ENCODE data around the gene PDE6A. TPM values are rescaled to one million over a fixed set of nuclear protein-coding genes. Genes with fewer than 3 reads are reported as not detected.
"Not testable (repeated sequence)": the region's sequence is repeated elsewhere in the genome, so short reads cannot be mapped to it uniquely, and the experiment has no call there.

PDE6A gene
- total RNA-seq, 1 donor from 2014 or later: not detected

GRCh38 chr5:149886060-149886459 is 58.5 kb downstream of the PDE6A start:
- Histone ChIP-seq H3K9me3 (ENCODE audit: control insufficient read depth in 3 of 3, low read length in 3 of 3) (no peaks in the 10 kb centered on the region), H3K4me1 (ENCODE audit: control insufficient read depth in 3 of 3, insufficient read depth in 3 of 3, low read length in 3 of 3) (peaks cover 0 to 5% (median 4%) of the 10 kb centered on the region in 3 donors), H3K4me3 (ENCODE audit: low read length in 3 of 3) (no peak overlapping the region), H3K27ac (ENCODE audit: low read depth, low read length) (no peak overlapping the region), H3K9ac (ENCODE audit: low read depth in 1 of 3, low read length in 3 of 3) (no peak overlapping the region), H3K27me3 (ENCODE audit: control insufficient read depth in 3 of 3, insufficient read depth in 3 of 3, low read length in 3 of 3) (no peaks in the 10 kb centered on the region), H3K36me3 (ENCODE audit: control insufficient read depth in 3 of 3, insufficient read depth in 3 of 3, low read length in 3 of 3) (no peaks in the 10 kb centered on the region)

- Histone ChIP-seq H3K27ac (ENCODE audit: low read depth, low read length) (no peak overlapping the region), H3K36me3 (ENCODE audit: control insufficient read depth in 3 of 3, insufficient read depth in 3 of 3, low read length in 3 of 3) (no peaks in the 10 kb centered on the region), H3K4me1 (ENCODE audit: control insufficient read depth in 3 of 3, insufficient read depth in 3 of 3, low read length in 3 of 3) (peaks cover 0 to 5% (median 4%) of the 10 kb centered on the region in 3 donors), H3K9me3 (ENCODE audit: control insufficient read depth in 3 of 3, low read length in 3 of 3) (no peaks in the 10 kb centered on the region), H3K4me3 (ENCODE audit: low read length in 3 of 3) (no peak overlapping the region), H3K27me3 (ENCODE audit: control insufficient read depth in 3 of 3, insufficient read depth in 3 of 3, low read length in 3 of 3) (no peaks in the 10 kb centered on the region), H3K9ac (ENCODE audit: low read depth in 1 of 3, low read length in 3 of 3) (no peak overlapping the region)
These were observed 59.1 kb downstream of the PDE6A start for GRCh38 chr5:149885513-149885912.

DNA sequence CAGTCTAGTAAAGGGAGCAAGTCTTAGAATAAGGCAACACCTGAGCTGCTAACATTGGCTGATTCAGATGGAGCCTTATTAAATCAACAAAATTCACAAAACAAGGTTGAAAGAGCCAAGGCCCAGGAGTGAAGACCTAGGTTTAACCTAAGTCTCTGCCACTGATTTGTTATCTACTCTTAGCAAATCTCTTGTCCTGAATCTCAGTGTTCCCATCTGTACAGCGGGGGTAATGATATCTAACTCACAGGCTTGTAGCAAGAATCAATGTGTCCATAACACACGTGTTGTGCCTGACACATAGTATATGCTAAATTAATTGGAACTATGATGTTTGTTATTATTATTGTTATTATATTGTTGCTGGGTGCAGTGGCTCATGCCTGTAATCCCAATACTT is 61.0 kb downstream of the PDE6A start:
- H3K4me3 ChIP-seq (ENCODE audit: low read length in 3 of 3): no peak overlapping the region
- no peaks in the 10 kb centered on the region for H3K36me3 ChIP-seq (ENCODE audit: control insufficient read depth in 3 of 3, insufficient read depth in 3 of 3, low read length in 3 of 3)
- no peaks in the 10 kb centered on the region for H3K9me3 ChIP-seq (ENCODE audit: control insufficient read depth in 3 of 3, low read length in 3 of 3)
- no peak overlapping the region for H3K9ac ChIP-seq (ENCODE audit: low read depth in 1 of 3, low read length in 3 of 3)
- peaks cover 0 to 5% (median 4%) of the 10 kb centered on the region in 3 donors for H3K4me1 ChIP-seq (ENCODE audit: control insufficient read depth in 3 of 3, insufficient read depth in 3 of 3, low read length in 3 of 3)
- no peak overlapping the region for H3K27ac ChIP-seq (ENCODE audit: low read depth, low read length)
- no peaks in the 10 kb centered on the region for H3K27me3 ChIP-seq (ENCODE audit: control insufficient read depth in 3 of 3, insufficient read depth in 3 of 3, low read length in 3 of 3)

- not testable (repeated sequence) for H3K9me3 ChIP-seq (ENCODE audit: control insufficient read depth in 3 of 3, low read length in 3 of 3); H3K4me1 ChIP-seq (ENCODE audit: control insufficient read depth in 3 of 3, insufficient read depth in 3 of 3, low read length in 3 of 3); H3K27me3 ChIP-seq (ENCODE audit: control insufficient read depth in 3 of 3, insufficient read depth in 3 of 3, low read length in 3 of 3); H3K36me3 ChIP-seq (ENCODE audit: control insufficient read depth in 3 of 3, insufficient read depth in 3 of 3, low read length in 3 of 3); H3K27ac ChIP-seq (ENCODE audit: low read depth, low read length); H3K9ac ChIP-seq (ENCODE audit: low read depth in 1 of 3, low read length in 3 of 3); H3K4me3 ChIP-seq (ENCODE audit: low read length in 3 of 3)
These were observed 62.0 kb downstream of the PDE6A start for GRCh38 chr5:149882633-149883032.

GRCh38 chr5:149881874-149882273 is 62.7 kb downstream of the PDE6A start:
- H3K9me3 ChIP-seq (ENCODE audit: control insufficient read depth in 3 of 3, low read length in 3 of 3): no peaks in the 10 kb centered on the region
- H3K4me1 ChIP-seq (ENCODE audit: control insufficient read depth in 3 of 3, insufficient read depth in 3 of 3, low read length in 3 of 3): no peaks in the 10 kb centered on the region
- no peak overlapping the region for H3K4me3 ChIP-seq (ENCODE audit: low read length in 3 of 3)
- no peak overlapping the region for H3K9ac ChIP-seq (ENCODE audit: low read depth in 1 of 3, low read length in 3 of 3)
- no peaks in the 10 kb centered on the region for H3K27me3 ChIP-seq (ENCODE audit: control insufficient read depth in 3 of 3, insufficient read depth in 3 of 3, low read length in 3 of 3)
- no peaks in the 10 kb centered on the region for H3K36me3 ChIP-seq (ENCODE audit: control insufficient read depth in 3 of 3, insufficient read depth in 3 of 3, low read length in 3 of 3)
- H3K27ac ChIP-seq (ENCODE audit: low read depth, low read length): no peak overlapping the region

DNA sequence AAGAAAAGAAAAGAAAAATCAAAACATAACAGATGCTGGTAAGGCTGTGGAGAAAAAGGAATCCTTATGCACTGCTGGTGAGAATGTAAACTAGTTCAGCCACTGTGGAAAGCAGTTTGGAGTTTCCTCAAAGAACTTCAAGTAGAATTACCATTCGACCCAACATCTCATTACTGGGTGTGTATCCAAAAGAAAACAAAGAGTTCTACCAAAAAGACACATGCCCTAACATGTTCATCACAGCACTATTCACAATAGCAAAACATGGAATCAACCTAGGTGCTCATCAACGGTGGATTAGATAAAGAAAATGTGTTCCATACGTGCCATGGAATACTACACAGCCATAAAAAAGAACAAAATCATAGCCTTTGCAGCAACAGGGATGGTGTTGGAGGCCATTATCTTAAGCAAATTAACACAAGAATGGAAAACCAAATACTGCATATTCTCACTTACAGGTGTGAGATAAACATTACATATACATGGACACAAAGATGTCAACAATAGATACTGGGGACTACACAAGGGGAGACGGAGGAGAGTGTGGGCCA is 63.4 kb downstream of the PDE6A start:
- H3K36me3 ChIP-seq (ENCODE audit: control insufficient read depth in 3 of 3, insufficient read depth in 3 of 3, low read length in 3 of 3): no peaks in the 10 kb centered on the region
- no peak overlapping the region for H3K9ac ChIP-seq (ENCODE audit: low read depth in 1 of 3, low read length in 3 of 3)
- no peaks in the 10 kb centered on the region for H3K4me1 ChIP-seq (ENCODE audit: control insufficient read depth in 3 of 3, insufficient read depth in 3 of 3, low read length in 3 of 3)
- no peak overlapping the region for H3K4me3 ChIP-seq (ENCODE audit: low read length in 3 of 3)
- H3K27me3 ChIP-seq (ENCODE audit: control insufficient read depth in 3 of 3, insufficient read depth in 3 of 3, low read length in 3 of 3): no peaks in the 10 kb centered on the region
- no peak overlapping the region for H3K27ac ChIP-seq (ENCODE audit: low read depth, low read length)
- no peaks in the 10 kb centered on the region for H3K9me3 ChIP-seq (ENCODE audit: control insufficient read depth in 3 of 3, low read length in 3 of 3)

- not testable (repeated sequence) for H3K27me3 ChIP-seq (ENCODE audit: control insufficient read depth in 3 of 3, insufficient read depth in 3 of 3, low read length in 3 of 3); H3K9ac ChIP-seq (ENCODE audit: low read depth in 1 of 3, low read length in 3 of 3); H3K4me3 ChIP-seq (ENCODE audit: low read length in 3 of 3); H3K36me3 ChIP-seq (ENCODE audit: control insufficient read depth in 3 of 3, insufficient read depth in 3 of 3, low read length in 3 of 3); H3K9me3 ChIP-seq (ENCODE audit: control insufficient read depth in 3 of 3, low read length in 3 of 3); H3K27ac ChIP-seq (ENCODE audit: low read depth, low read length); H3K4me1 ChIP-seq (ENCODE audit: control insufficient read depth in 3 of 3, insufficient read depth in 3 of 3, low read length in 3 of 3)
These were observed 65.0 kb downstream of the PDE6A start for GRCh38 chr5:149879593-149879992.

DNA sequence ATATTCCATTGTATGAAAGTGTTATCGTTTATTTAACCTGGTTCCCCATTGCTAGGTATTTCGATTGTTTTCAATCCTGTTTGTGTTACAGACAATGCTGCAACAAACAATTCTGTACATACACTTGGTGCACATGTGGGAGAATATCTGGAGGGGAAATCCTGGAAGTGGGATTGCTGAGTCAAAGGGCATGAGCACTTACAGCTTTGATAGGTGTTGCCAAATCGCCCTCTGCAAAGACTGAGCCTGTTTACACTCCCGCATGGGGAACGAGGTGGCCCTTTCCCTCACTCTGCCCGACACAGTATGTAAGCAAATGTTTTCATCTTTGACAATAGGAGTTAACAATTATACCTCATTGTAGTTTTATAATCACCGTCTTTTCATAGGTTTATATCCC is 66.2 kb downstream of the PDE6A start:
- H3K4me3 ChIP-seq (ENCODE audit: low read length in 3 of 3): no peak overlapping the region
- no peaks in the 10 kb centered on the region for H3K9me3 ChIP-seq (ENCODE audit: control insufficient read depth in 3 of 3, low read length in 3 of 3)
- no peak overlapping the region for H3K9ac ChIP-seq (ENCODE audit: low read depth in 1 of 3, low read length in 3 of 3)
- H3K27ac ChIP-seq (ENCODE audit: low read depth, low read length): no peak overlapping the region
- H3K27me3 ChIP-seq (ENCODE audit: control insufficient read depth in 3 of 3, insufficient read depth in 3 of 3, low read length in 3 of 3): no peaks in the 10 kb centered on the region
- H3K4me1 ChIP-seq (ENCODE audit: control insufficient read depth in 3 of 3, insufficient read depth in 3 of 3, low read length in 3 of 3): no peaks in the 10 kb centered on the region
- H3K36me3 ChIP-seq (ENCODE audit: control insufficient read depth in 3 of 3, insufficient read depth in 3 of 3, low read length in 3 of 3): no peaks in the 10 kb centered on the region

GRCh38 chr5:149873896-149874295 is 70.7 kb downstream of the PDE6A start:
- H3K27ac ChIP-seq (ENCODE audit: low read depth, low read length): no peak overlapping the region
- H3K27me3 ChIP-seq (ENCODE audit: control insufficient read depth in 3 of 3, insufficient read depth in 3 of 3, low read length in 3 of 3): no peaks in the 10 kb centered on the region
- no peak overlapping the region for H3K9ac ChIP-seq (ENCODE audit: low read depth in 1 of 3, low read length in 3 of 3)
- H3K4me1 ChIP-seq (ENCODE audit: control insufficient read depth in 3 of 3, insufficient read depth in 3 of 3, low read length in 3 of 3): peaks cover 3 to 13% (median 4%) of the 10 kb centered on the region in 3 donors
- H3K4me3 ChIP-seq (ENCODE audit: low read length in 3 of 3): no peak overlapping the region
- H3K9me3 ChIP-seq (ENCODE audit: control insufficient read depth in 3 of 3, low read length in 3 of 3): no peaks in the 10 kb centered on the region
- no peaks in the 10 kb centered on the region for H3K36me3 ChIP-seq (ENCODE audit: control insufficient read depth in 3 of 3, insufficient read depth in 3 of 3, low read length in 3 of 3)

DNA sequence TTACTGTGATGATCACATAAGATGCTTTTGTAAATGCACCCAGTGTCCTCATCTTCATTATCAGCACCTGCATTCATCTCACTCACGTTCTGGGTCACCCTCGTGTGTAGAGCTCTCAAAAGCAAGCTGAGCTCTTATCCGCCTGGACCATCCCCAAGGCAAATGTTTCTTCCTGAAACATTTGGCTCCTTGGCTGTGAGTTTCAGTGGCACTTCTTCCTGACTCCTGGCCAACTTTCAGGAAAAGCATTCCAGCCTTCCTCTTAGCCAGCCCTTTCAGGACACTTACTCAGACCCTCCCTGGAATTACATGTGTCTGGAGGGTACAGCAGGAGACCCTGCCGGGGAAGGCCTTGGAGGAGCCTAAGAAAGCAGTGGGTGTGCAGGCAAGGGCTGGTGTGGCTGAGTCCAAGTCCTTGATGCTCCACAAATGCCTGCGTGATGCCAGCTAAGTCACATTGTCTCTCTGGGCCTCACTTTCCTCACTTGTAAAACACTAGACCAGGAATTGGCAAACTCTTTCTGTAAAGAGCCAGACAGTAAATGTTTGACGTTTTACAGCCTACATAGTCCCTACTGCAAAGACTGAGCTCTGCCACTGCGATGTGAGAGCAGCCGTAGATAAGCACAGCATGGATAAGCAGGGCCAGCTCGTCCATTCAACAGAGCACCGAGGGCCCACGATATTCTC is 72.1 kb downstream of the PDE6A start:
- no peaks in the 10 kb centered on the region for H3K9me3 ChIP-seq (ENCODE audit: control insufficient read depth in 3 of 3, low read length in 3 of 3)
- no peaks in the 10 kb centered on the region for H3K27me3 ChIP-seq (ENCODE audit: control insufficient read depth in 3 of 3, insufficient read depth in 3 of 3, low read length in 3 of 3)
- H3K27ac ChIP-seq (ENCODE audit: low read depth, low read length): no peak overlapping the region
- H3K4me1 ChIP-seq (ENCODE audit: control insufficient read depth in 3 of 3, insufficient read depth in 3 of 3, low read length in 3 of 3): peaks cover 3 to 13% (median 4%) of the 10 kb centered on the region in 3 donors
- no peaks in the 10 kb centered on the region for H3K36me3 ChIP-seq (ENCODE audit: control insufficient read depth in 3 of 3, insufficient read depth in 3 of 3, low read length in 3 of 3)
- H3K4me3 ChIP-seq (ENCODE audit: low read length in 3 of 3): no peak overlapping the region
- H3K9ac ChIP-seq (ENCODE audit: low read depth in 1 of 3, low read length in 3 of 3): no peak overlapping the region
